Hepatic stellate cell (primary cell): ENCODE results near the gene SLC9A5.
A peak's percentile ranks its signal among the peaks of the same experiment; 100 is the strongest.

Experiments used
- DNase-seq: peaks from one replicate; pipeline ENCODE4 v3.0.0; 2011; ENCODE audit warnings: low spot score

Gene SLC9A5

GRCh38 chr16:67258161-67258835 is 9.5 kb downstream of the SLC9A5 start:
- no peak for DNase-seq

GRCh38 chr16:67259705-67260104 is 10.9 kb downstream of the SLC9A5 start:
- DNase-seq: no peak

- peak; percentile 55 for DNase-seq
Observed at GRCh38 chr16:67260426-67261063, 11.8 kb downstream of the SLC9A5 start.

- no peak for DNase-seq
Observed at GRCh38 chr16:67263201-67263600, 14.4 kb downstream of the SLC9A5 start.

GRCh38 chr16:67264277-67264676 is 15.5 kb downstream of the SLC9A5 start:
- no peak for DNase-seq

- DNase-seq: no peak
Observed at GRCh38 chr16:67264866-67265265, 16.1 kb downstream of the SLC9A5 start.

GRCh38 chr16:67265834-67266233 is 17.1 kb downstream of the SLC9A5 start:
- no peak for DNase-seq

GRCh38 chr16:67268136-67268579 is 19.4 kb downstream of the SLC9A5 start:
- peak; percentile 75 for DNase-seq

- DNase-seq: no peak
Observed at GRCh38 chr16:67269766-67270165, 21.0 kb downstream of the SLC9A5 start.

- DNase-seq: no peak
Observed at GRCh38 chr16:67270931-67271338, 22.2 kb downstream of the SLC9A5 start.

- no peak for DNase-seq
Observed at GRCh38 chr16:67271446-67271845, 22.7 kb downstream of the SLC9A5 start.

GRCh38 chr16:67275321-67275720 is 26.5 kb downstream of the SLC9A5 start:
- no peak for DNase-seq

GRCh38 chr16:67277294-67277998 is 28.7 kb downstream of the SLC9A5 start:
- DNase-seq: peak; percentile 98

GRCh38 chr16:67277999-67278772 is 29.4 kb downstream of the SLC9A5 start:
- DNase-seq: peak; percentile 90

- peak; percentile 58 for DNase-seq
Observed at GRCh38 chr16:67278773-67279295, 30.1 kb downstream of the SLC9A5 start.

GRCh38 chr16:67279296-67280089 is 30.7 kb downstream of the SLC9A5 start, which contains the start of gene PLEKHG4:
Gene PLEKHG4 (plus strand): TSS chr16:67279532. CDS start chr16:67280045, 513 bp downstream.
- DNase-seq: peak; percentile 88

GRCh38 chr16:67280090-67281015 is 31.6 kb downstream of the SLC9A5 start:
- DNase-seq: no peak

GRCh38 chr16:67281536-67282446 is 33.0 kb downstream of the SLC9A5 start:
- no peak for DNase-seq

- DNase-seq: no peak
Observed at GRCh38 chr16:67282447-67282805, 33.6 kb downstream of the SLC9A5 start.
